Mesenchymal stem cell (in vitro differentiated cells and primary cell): Measurements from ENCODE around the gene CCR4.
"Not testable (repeated sequence)": the region's sequence is repeated elsewhere in the genome, so short reads cannot be mapped to it uniquely, and the experiment has no call there.

Experiments
- DNase-seq: peaks from one replicate; pipeline ENCODE4 v3.0.0-alpha.2; 2013
- H2AFZ ChIP-seq: one replicate; pipeline ENCODE4 v1.6.1; 2013; ENCODE audit warnings: low read depth, mild to moderate bottlenecking, control low read depth, inconsistent platforms, low read length, moderate library complexity
- H2AK5ac ChIP-seq: 2 replicates; pipeline ENCODE4 v1.6.1; 2013; ENCODE audit warnings: low read length, moderate library complexity, mild to moderate bottlenecking, inconsistent platforms; ENCODE audit not compliant: severe bottlenecking
- H2BK120ac ChIP-seq: one replicate; pipeline ENCODE4 v1.6.1; 2013; ENCODE audit warnings: low read depth, mild to moderate bottlenecking, inconsistent platforms, low read length, moderate library complexity
- H2BK12ac ChIP-seq, 2 experiments: one replicate each; pipeline ENCODE4 v1.6.1; 2013; ENCODE audit warnings: inconsistent platforms in 2 of 2, low read length in 2 of 2, mild to moderate bottlenecking in 2 of 2, moderate library complexity in 2 of 2, control low read depth in 1 of 2
- H2BK15ac ChIP-seq: one replicate; pipeline ENCODE4 v1.6.1; 2013; ENCODE audit warnings: mild to moderate bottlenecking, low read depth, inconsistent platforms; ENCODE audit not compliant: poor library complexity, severe bottlenecking
- H2BK5ac ChIP-seq: 2 replicates; pipeline ENCODE4 v1.6.1; 2013; ENCODE audit warnings: low read depth, mild to moderate bottlenecking, low read length, control low read depth, inconsistent platforms; ENCODE audit not compliant: poor library complexity, severe bottlenecking
- H3K14ac ChIP-seq, 2 experiments: one replicate each; pipeline ENCODE4 v1.6.1; 2013; ENCODE audit warnings: inconsistent platforms in 2 of 2, low read length in 2 of 2, control low read depth in 1 of 2, mild to moderate bottlenecking in 1 of 2, moderate library complexity in 1 of 2
- H3K18ac ChIP-seq, 2 experiments: one replicate each; pipeline ENCODE4 v1.6.1; 2013; ENCODE audit warnings: inconsistent platforms in 2 of 2, low read length in 2 of 2, control low read depth in 1 of 2, low read depth in 1 of 2, mild to moderate bottlenecking in 1 of 2
- H3K23ac ChIP-seq, 2 experiments: one replicate each; pipeline ENCODE4 v1.6.1; 2013; ENCODE audit warnings: inconsistent platforms in 2 of 2, low read length in 2 of 2, mild to moderate bottlenecking in 2 of 2, moderate library complexity in 2 of 2, control low read depth in 1 of 2
- H3K27ac ChIP-seq: 2 replicates; pipeline ENCODE4 v1.5.1; 2013; ENCODE audit warnings: mild to moderate bottlenecking, moderate library complexity, low read length, control low read depth, inconsistent platforms; ENCODE audit not compliant: poor library complexity, severe bottlenecking
- H3K27me3 ChIP-seq, 2 experiments: 2 replicates each; pipeline versions ENCODE4 v1.6.1 to v1.7.0; 2013; ENCODE audit warnings: low read length in 2 of 2, mild to moderate bottlenecking in 2 of 2, moderate library complexity in 2 of 2, control low read depth in 1 of 2, inconsistent platforms in 1 of 2; ENCODE audit not compliant: control insufficient read depth in 1 of 2, insufficient read depth in 1 of 2
- H3K36me3 ChIP-seq, 2 experiments: 2 replicates each; pipeline versions ENCODE4 v1.6.1 to v1.7.0; 2013; ENCODE audit warnings: low read length in 2 of 2, control low read depth in 1 of 2, inconsistent platforms in 1 of 2, low read depth in 1 of 2, mild to moderate bottlenecking in 1 of 2; ENCODE audit not compliant: insufficient read depth in 2 of 2, control insufficient read depth in 1 of 2
- H3K4ac ChIP-seq, 2 experiments: one replicate each; pipeline ENCODE4 v1.6.1; 2013; ENCODE audit warnings: inconsistent platforms in 2 of 2, low read length in 2 of 2, mild to moderate bottlenecking in 2 of 2, moderate library complexity in 2 of 2, control low read depth in 1 of 2, low read depth in 1 of 2
- H3K4me1 ChIP-seq: 2 replicates; pipeline ENCODE4 v1.6.1; 2013; ENCODE audit warnings: low read depth, low read length, control low read depth; ENCODE audit not compliant: control insufficient read depth, insufficient read depth
- H3K4me2 ChIP-seq: 2 replicates; pipeline ENCODE4 v1.6.1; 2013; ENCODE audit warnings: low read length, mild to moderate bottlenecking, inconsistent platforms; ENCODE audit not compliant: poor library complexity, severe bottlenecking
- H3K4me3 ChIP-seq, 2 experiments: 2 replicates each; pipeline versions ENCODE4 v1.5.1 to v1.7.0; 2013; ENCODE audit warnings: low read length in 2 of 2, mild to moderate bottlenecking in 2 of 2, control low read depth in 1 of 2, low read depth in 1 of 2; ENCODE audit not compliant: insufficient read depth in 1 of 2
- H3K79me1 ChIP-seq: replicated peaks from 2 replicates; pipeline ENCODE4 v1.6.1; 2013; ENCODE audit warnings: mild to moderate bottlenecking, control low read depth, low read length, inconsistent platforms; ENCODE audit not compliant: poor library complexity, severe bottlenecking
- H3K9ac ChIP-seq: 2 replicates; pipeline ENCODE4 v1.7.0; 2013; ENCODE audit warnings: mild to moderate bottlenecking, low read length, moderate library complexity
- H3K9me3 ChIP-seq: 2 replicates; pipeline ENCODE4 v1.7.0; 2013; ENCODE audit warnings: mild to moderate bottlenecking, low read length; ENCODE audit not compliant: control insufficient read depth
- H4K8ac ChIP-seq: one replicate; pipeline ENCODE4 v1.6.1; 2013; ENCODE audit warnings: inconsistent platforms, mild to moderate bottlenecking, low read length, moderate library complexity
- H4K91ac ChIP-seq: one replicate; pipeline ENCODE4 v1.6.1; 2013; ENCODE audit warnings: mild to moderate bottlenecking, low read length, inconsistent platforms
- WGBS: methylation state at CpG from one replicate; pipeline ENCODE4 v1.1.7; 2013; ENCODE audit warnings: mixed read lengths; 5-methylcytosine and 5-hydroxymethylcytosine counted together

The CCR4 gene

DNA sequence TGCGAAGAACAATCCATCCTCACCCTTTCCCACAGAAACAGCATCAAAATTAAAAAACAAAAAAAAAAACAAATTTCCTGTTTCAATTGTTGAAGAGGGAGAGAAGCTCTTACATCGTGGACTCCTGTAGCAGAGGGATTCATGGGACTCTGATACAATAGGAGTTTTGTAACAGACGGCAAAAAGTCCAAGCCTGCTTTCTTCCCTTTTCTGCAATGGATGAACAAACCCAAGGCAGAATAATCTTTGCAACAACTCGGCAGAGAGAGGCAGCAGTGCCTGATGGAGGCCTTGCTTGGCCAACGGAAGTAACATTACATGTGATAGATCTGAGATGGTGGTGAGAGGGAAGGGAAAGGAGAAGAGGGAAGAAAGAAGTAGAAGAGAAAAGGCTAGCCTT, 26.9 kb downstream of the CCR4 start:
- Histone ChIP-seq H2BK120ac (no peak overlapping the region), H2BK5ac (no peak overlapping the region), H3K27me3 (peaks cover 0 to 5% of the 10 kb centered on the region in 2 experiments), H3K27ac (no peak overlapping the region), H2AFZ (no peak overlapping the region), H4K8ac (no peak overlapping the region), H3K4me1 (peaks cover 5% of the 10 kb centered on the region), H3K4ac (no peak overlapping the region), H3K9ac (no peak overlapping the region), H2AK5ac (no peak overlapping the region), H3K79me1 (no peaks in the 10 kb centered on the region), H3K4me2 (no peak overlapping the region), H3K14ac (no peak overlapping the region), H3K36me3 (no peaks in the 10 kb centered on the region), H3K18ac (no peak overlapping the region), H2BK12ac (no peak overlapping the region), H3K9me3 (peaks cover 1% of the 10 kb centered on the region), H3K4me3 (no peak overlapping the region), H4K91ac (no peak overlapping the region), H2BK15ac (no peak overlapping the region), H3K23ac (no peak overlapping the region)
- no peak for DNase-seq
- 84% methylated on average over 4 of the region's 5 CpGs for WGBS

DNA sequence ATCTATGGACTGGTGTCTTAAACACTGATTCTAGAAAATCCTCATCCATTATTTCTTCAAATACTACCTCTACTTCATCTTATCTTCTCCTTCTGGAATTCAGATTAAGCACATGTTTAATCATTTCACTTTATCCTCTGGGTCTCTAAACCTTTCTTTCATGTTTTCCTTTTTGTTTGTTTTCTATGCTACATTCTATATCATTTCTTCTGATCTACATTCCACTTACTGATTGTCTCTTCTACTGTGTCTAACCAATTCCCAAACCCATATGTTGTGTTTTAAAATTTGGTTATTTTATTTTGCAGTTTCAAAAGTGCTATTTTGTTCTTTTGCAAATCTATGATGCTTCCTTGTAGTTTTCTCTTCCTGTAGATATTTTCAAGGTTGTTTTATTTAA, 31.7 kb downstream of the CCR4 start:
- Histone ChIP-seq H2AK5ac (no peak overlapping the region), H3K23ac (no peak overlapping the region), H3K27ac (no peak overlapping the region), H3K79me1 (no peaks in the 10 kb centered on the region), H3K4me2 (no peak overlapping the region), H2BK12ac (no peak overlapping the region), H2BK120ac (no peak overlapping the region), H3K4ac (no peak overlapping the region), H3K9ac (no peak overlapping the region), H4K91ac (no peak overlapping the region), H3K4me3 (no peak overlapping the region), H3K36me3 (no peaks in the 10 kb centered on the region), H2BK15ac (no peak overlapping the region), H3K27me3 (no peaks in the 10 kb centered on the region), H3K9me3 (peaks cover 2% of the 10 kb centered on the region), H2AFZ (no peak overlapping the region), H3K4me1 (no peaks in the 10 kb centered on the region), H3K14ac (no peak overlapping the region), H4K8ac (no peak overlapping the region), H3K18ac (no peak overlapping the region), H2BK5ac (no peak overlapping the region)
- no peak for DNase-seq

DNA sequence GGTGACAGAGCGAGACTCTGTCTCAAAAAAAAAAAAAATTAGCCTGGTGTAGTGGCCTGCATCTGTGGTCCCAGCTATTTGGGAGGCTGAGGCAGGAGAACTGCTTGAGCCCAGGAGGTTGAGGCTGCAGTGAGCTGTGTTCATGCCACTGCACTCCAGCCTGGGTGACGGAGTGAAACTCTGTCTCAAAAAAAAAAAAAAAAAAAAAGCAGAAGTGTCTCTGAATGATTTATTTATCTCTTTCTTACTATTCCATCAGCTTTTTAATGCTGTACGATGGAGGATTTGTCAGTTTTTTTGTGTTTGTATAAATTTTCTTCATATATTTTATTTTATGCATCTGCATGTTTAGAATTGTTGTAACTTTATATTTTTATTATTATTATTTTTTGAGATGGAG, 33.5 kb downstream of the CCR4 start:
- not testable (repeated sequence) for H2BK120ac ChIP-seq, H2BK5ac ChIP-seq, H3K4me3 ChIP-seq, H3K4me2 ChIP-seq, H3K18ac ChIP-seq, DNase-seq, H3K36me3 ChIP-seq, H2AFZ ChIP-seq, H3K4ac ChIP-seq, H3K4me1 ChIP-seq, H3K79me1 ChIP-seq, H2AK5ac ChIP-seq, H3K27me3 ChIP-seq, H3K14ac ChIP-seq, H3K9ac ChIP-seq, H3K23ac ChIP-seq, H2BK15ac ChIP-seq, H4K8ac ChIP-seq, H2BK12ac ChIP-seq, H4K91ac ChIP-seq, H3K9me3 ChIP-seq, H3K27ac ChIP-seq
- WGBS, result 100% methylated on average over 2 of the region's 3 CpGs

DNA sequence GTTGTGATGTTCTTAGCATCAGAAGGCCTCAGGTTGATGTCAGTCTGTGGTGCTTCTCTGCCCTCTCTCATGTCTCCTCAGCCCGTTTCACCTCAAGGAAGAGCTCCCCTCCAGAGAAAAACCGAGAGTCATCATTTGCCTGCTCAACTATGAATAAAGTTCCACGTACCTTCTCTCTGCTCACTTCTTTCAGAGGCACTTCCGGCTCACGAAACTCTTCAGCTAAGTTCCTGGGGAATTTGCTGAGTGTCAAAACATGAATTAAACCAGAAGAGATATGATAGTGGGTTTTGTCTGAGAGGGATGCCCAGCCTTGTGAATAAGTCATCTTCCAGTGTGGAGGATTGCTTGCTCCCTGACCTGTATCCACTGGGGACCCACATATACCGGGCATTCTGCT, 37.7 kb downstream of the CCR4 start:
- Histone ChIP-seq H3K23ac (no peak overlapping the region), H3K36me3 (no peaks in the 10 kb centered on the region), H3K79me1 (no peaks in the 10 kb centered on the region), H3K4ac (no peak overlapping the region), H3K27ac (no peak overlapping the region), H2BK12ac (no peak overlapping the region), H2BK15ac (no peak overlapping the region), H2BK120ac (no peak overlapping the region), H3K18ac (no peak overlapping the region), H2BK5ac (no peak overlapping the region), H3K4me1 (peaks cover 2% of the 10 kb centered on the region), H3K4me2 (no peak overlapping the region), H3K4me3 (no peak overlapping the region), H2AFZ (no peak overlapping the region), H3K9ac (no peak overlapping the region), H3K9me3 (no peaks in the 10 kb centered on the region), H4K8ac (no peak overlapping the region), H4K91ac (no peak overlapping the region), H2AK5ac (no peak overlapping the region), H3K14ac (no peak overlapping the region), H3K27me3 (no peaks in the 10 kb centered on the region)
- WGBS, result 86% methylated on average over 4 of the region's 6 CpGs
- no peak for DNase-seq
